HepG2 (cell line): Measurements from ENCODE around the gene SERPINA3. TPM values are rescaled to one million over a fixed set of nuclear protein-coding genes. Genes with fewer than 3 reads are reported as not detected.
A peak's percentile ranks its signal among the peaks of the same experiment; 100 is the strongest.

ENCODE experiments used
- ATAC-seq: fragments of 200-7000 bp; cut with Tn5 transposase; 3 replicates; pipeline ENCODE4 v1.9.1; 2020; ENCODE audit warnings: mild to moderate bottlenecking, moderate library complexity
- BruUV-seq: library from RNA; stranded (reverse); fragments of 400-500 nt; replicated peaks from 2 replicates; lab custom pipeline; 2021; lab: Mats Ljungman, UMichigan
- CTCF ChIA-PET: fragments of 300-600 bp; formaldehyde crosslinking; extraction: SDS; loops from one replicate; lab custom pipeline; 2021; ENCODE audit warnings: low total read pairs, inconsistent platforms, low intra/inter-chr PET ratio; lab: Yijun Ruan, JAX
- POLR2A ChIA-PET: fragments of 350-600 bp; sonication (Branson Sonifier 250); formaldehyde crosslinking; loops from one replicate; lab custom pipeline; 2020; ENCODE audit warnings: antibody characterized with exemption, inconsistent platforms; lab: Yijun Ruan, JAX
- DNase-seq: peaks from one replicate; pipeline ENCODE4 v3.0.0-alpha.2; 2015; ENCODE audit warnings: low spot score
- FAIRE-seq: peaks from 3 replicates; lab custom pipeline; 2011; peaks lifted over from hg19 to GRCh38; lab: Jason Lieb, UNC
- H2AFZ ChIP-seq: one replicate; pipeline ENCODE4 v1.6.1; 2011; ENCODE audit warnings: low read length, inconsistent platforms
- H3K27ac ChIP-seq: fragments of 300-600 bp; 3 replicates; pipeline ENCODE4 v1.8.0; 2011; ENCODE audit warnings: mixed run types, mild to moderate bottlenecking, mixed read lengths, low read length, inconsistent platforms; ENCODE audit not compliant: insufficient read depth; ENCODE audit errors: extremely low read length
- H3K27me3 ChIP-seq, 2 experiments: fragments of 200-600 bp in 1 of 2; 2 replicates in 1 of 2; 3 replicates in 1 of 2; pipeline versions ENCODE4 v1.6.0 to v1.8.0; 2011; ENCODE audit warnings: low read length in 2 of 2, mild to moderate bottlenecking in 2 of 2, moderate library complexity in 2 of 2, inconsistent platforms in 1 of 2; ENCODE audit not compliant: insufficient read depth in 2 of 2, control insufficient read depth in 1 of 2
- H3K36me3 ChIP-seq, 2 experiments: fragments of 200-600 bp in 1 of 2; replicated peaks in 1 of 2; 2 replicates in 1 of 2; 3 replicates in 1 of 2; pipeline versions ENCODE4 v1.5.1 to v1.8.0; 2011; ENCODE audit warnings: low read length in 2 of 2, inconsistent platforms in 1 of 2; ENCODE audit not compliant: insufficient read depth in 2 of 2, control insufficient read depth in 1 of 2
- H3K4me1 ChIP-seq: 2 replicates; pipeline ENCODE4 v1.5.1; 2012; ENCODE audit warnings: low read length, inconsistent platforms; ENCODE audit not compliant: insufficient read depth
- H3K4me2 ChIP-seq: 2 replicates; pipeline ENCODE4 v1.6.0; 2011; ENCODE audit warnings: low read depth, low read length, inconsistent platforms
- H3K4me3 ChIP-seq, 3 experiments: fragments of 200-600 bp in 1 of 3; sonication (generic), shearing (Covaris generic) in 1 of 3; replicated peaks in 1 of 3; 2 replicates each; pipeline ENCODE4 v1.5.1; 2011 to 2016; ENCODE audit warnings: low read length in 3 of 3, inconsistent platforms in 2 of 3, low read depth in 2 of 3, mild to moderate bottlenecking in 2 of 3, control low read depth in 1 of 3, mixed read lengths in 1 of 3; ENCODE audit not compliant: insufficient read depth in 1 of 3
- H3K79me2 ChIP-seq: one replicate; pipeline ENCODE4 v1.6.1; 2011; ENCODE audit warnings: low read length, inconsistent platforms; ENCODE audit not compliant: insufficient read depth
- H3K9ac ChIP-seq: 2 replicates; pipeline ENCODE4 v1.6.0; 2011; ENCODE audit warnings: mild to moderate bottlenecking, low read depth, low read length, inconsistent platforms; ENCODE audit not compliant: insufficient read depth
- H3K9me3 ChIP-seq: 2 replicates; pipeline ENCODE4 v1.5.1; 2012; ENCODE audit warnings: mild to moderate bottlenecking, low read length
- H4K20me1 ChIP-seq: 2 replicates; pipeline ENCODE4 v1.6.0; 2011; ENCODE audit warnings: inconsistent platforms, mild to moderate bottlenecking, low read length, moderate library complexity; ENCODE audit not compliant: insufficient read depth
- ATF1 ChIP-seq: IDR thresholded peaks from 2 replicates; pipeline ENCODE4 v1.6.1; 2016; ENCODE audit warnings: mild to moderate bottlenecking, control low read depth
- BRF2 ChIP-seq: sonication (generic); formaldehyde crosslinking; IDR thresholded peaks from 2 replicates; pipeline ENCODE4 v1.8.1; 2022; ENCODE audit warnings: mild to moderate bottlenecking, missing genetic modification reagents
- DZIP1 ChIP-seq: sonication (generic); formaldehyde crosslinking; IDR thresholded peaks from 2 replicates; pipeline ENCODE4 v1.5.0; 2020; ENCODE audit warnings: mild to moderate bottlenecking, missing genetic modification reagents
- HIC2 ChIP-seq: sonication (generic); formaldehyde crosslinking; IDR thresholded peaks from 2 replicates; pipeline ENCODE4 v1.9.0; 2022; ENCODE audit warnings: low read depth, missing genetic modification reagents
- KAT7 ChIP-seq: IDR thresholded peaks from 2 replicates; pipeline ENCODE4 v1.6.1; 2018; ENCODE audit warnings: borderline replicate concordance, missing compliant biosample characterization
- NR2F6 ChIP-seq, 2 experiments: IDR thresholded peaks; 2 replicates each; pipeline ENCODE4 v1.6.1; 2016; ENCODE audit warnings: antibody characterized with exemption in 1 of 2, mild to moderate bottlenecking in 1 of 2
- RORA ChIP-seq: sonication (generic); formaldehyde crosslinking; IDR thresholded peaks from 2 replicates; pipeline ENCODE4 v1.5.0; 2020; ENCODE audit warnings: mild to moderate bottlenecking, missing genetic modification reagents, moderate library complexity
- ZNF274 ChIP-seq: sonication (generic); formaldehyde crosslinking; IDR thresholded peaks from 2 replicates; pipeline ENCODE4 v1.5.1; 2020; ENCODE audit warnings: mild to moderate bottlenecking, missing genetic modification reagents
- ZNF280B ChIP-seq: sonication (generic); formaldehyde crosslinking; IDR thresholded peaks from 2 replicates; pipeline ENCODE4 v1.5.0; 2020; ENCODE audit warnings: missing genetic modification reagents, mild to moderate bottlenecking, borderline replicate concordance
- ZNF34 ChIP-seq: sonication (generic); formaldehyde crosslinking; IDR thresholded peaks from 2 replicates; pipeline ENCODE4 v1.4.0; 2020; ENCODE audit warnings: mild to moderate bottlenecking, missing genetic modification reagents, borderline replicate concordance
- ZNF605 ChIP-seq: sonication (generic); formaldehyde crosslinking; IDR thresholded peaks from 2 replicates; pipeline ENCODE4 v1.8.0; 2022; ENCODE audit warnings: mild to moderate bottlenecking, missing genetic modification reagents
- ZNF629 ChIP-seq: sonication (generic); formaldehyde crosslinking; conservative IDR thresholded peaks from 2 replicates; pipeline ENCODE4 v1.5.0; 2020; ENCODE audit warnings: missing genetic modification reagents
- WGBS: methylation state at CpG from one replicate; pipeline ENCODE4 v1.1.6; 2017; ENCODE audit warnings: low lambda C conversion rate; 5-methylcytosine and 5-hydroxymethylcytosine counted together
- in situ Hi-C: cut with HindIII; loops from 2 replicates; pipeline ENCODE4 v1.10.0; 2017; ENCODE audit warnings: low pct_unique_long_range_greater_than_20kb; ENCODE audit not compliant: extremely low pct_ligation_motif_present
- intact Hi-C: fragments of 100-400 bp; cut with micrococcal nuclease; formaldehyde crosslinking; loops from one replicate; pipeline ENCODE4 v1.10.0; 2022; ENCODE audit not compliant: unreplicated experiment
- polyA plus RNA-seq, 8 experiments: library from polyadenylated mRNA; depleted of rRNA in 3 of 8; stranded (reverse) in 7 of 8; unstranded in 1 of 8; fragments of >200 nt; fragmentation: Illumina TruSeq in 4 of 8; extraction: Trizol in 4 of 8; gene quantifications; 2 replicates each; pipeline versions ENCODE4 v1.2.1 to v1.2.3, GENCODE V29; 2011 to 2016; ENCODE audit warnings: low read depth in 4 of 8, missing spikeins in 1 of 8, mixed read lengths in 1 of 8; ENCODE audit not compliant: insufficient read depth in 1 of 8
- total RNA-seq, 5 experiments: library from RNA; depleted of rRNA; stranded (reverse); fragments of >200 nt; fragmentation: Illumina TruSeq; extraction: Trizol; gene quantifications; 2 replicates each; pipeline ENCODE4 v1.2.3, GENCODE V29; 2016; ENCODE audit warnings: low read depth in 1 of 5
- TF ChIP-seq, protein P1 (sequence below): IDR thresholded peaks from 2 replicates; pipeline ENCODE4 v1.6.1; 2016; ENCODE audit warnings: missing compliant biosample characterization, missing genetic modification reagents, borderline replicate concordance
- TF ChIP-seq, protein P2 (sequence below): sonication (generic); formaldehyde crosslinking; IDR thresholded peaks from 2 replicates; pipeline ENCODE4 v1.4.0; 2020; ENCODE audit warnings: low read depth, mild to moderate bottlenecking, missing genetic modification reagents

Gene SERPINA3
- total and polyA plus RNA-seq, 2 of the 13 experiments (the other 11 are each of a cell fraction or from before 2014, with no cell fraction given): 825 to 2,200 TPM

- Histone ChIP-seq H3K4me2 (no peak overlapping the region), H3K9ac (no peak overlapping the region), H4K20me1 (no peaks in the 10 kb centered on the region), H3K27me3 (no peaks in the 10 kb centered on the region), H3K27ac (peak overlapping the region; percentile 36), H2AFZ (no peak overlapping the region), H3K4me3 (no peak overlapping the region), H3K4me1 (peaks cover 78% of the 10 kb centered on the region), H3K36me3 (no peaks in the 10 kb centered on the region), H3K9me3 (no peaks in the 10 kb centered on the region), H3K79me2 (peaks cover 4% of the 10 kb centered on the region)
- ChIA-PET POLR2A (interaction anchor here (0.7 to 15.7 kb wide), 6 partner anchors 9 to 40 kb away, joined by 3 to 638 read pairs (median 34); partner anchors contain the start of genes SERPINA3, SERPINA4 and SERPINA5), CTCF (no interaction called here)
- intact Hi-C loops: no loop called here
- ATAC-seq (no peak), FAIRE-seq (no peak), DNase-seq (no peak)
- in situ Hi-C loops: no loop called here
- WGBS: 98% methylated on average over 5 of the region's 5 CpGs
- BruUV-seq: no TSS peak
- TF ChIP-seq, protein P1, sequence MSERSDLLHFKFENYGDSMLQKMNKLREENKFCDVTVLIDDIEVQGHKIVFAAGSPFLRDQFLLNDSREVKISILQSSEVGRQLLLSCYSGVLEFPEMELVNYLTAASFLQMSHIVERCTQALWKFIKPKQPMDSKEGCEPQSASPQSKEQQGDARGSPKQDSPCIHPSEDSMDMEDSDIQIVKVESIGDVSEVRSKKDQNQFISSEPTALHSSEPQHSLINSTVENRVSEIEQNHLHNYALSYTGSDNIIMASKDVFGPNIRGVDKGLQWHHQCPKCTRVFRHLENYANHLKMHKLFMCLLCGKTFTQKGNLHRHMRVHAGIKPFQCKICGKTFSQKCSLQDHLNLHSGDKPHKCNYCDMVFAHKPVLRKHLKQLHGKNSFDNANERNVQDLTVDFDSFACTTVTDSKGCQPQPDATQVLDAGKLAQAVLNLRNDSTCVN (CRISPR knock-in tag): no peak
- TF ChIP-seq ZNF280B (no peak), DZIP1 (no peak), NR2F6 (IDR thresholded peaks at IDR 0.05) (no peak), NR2F6 (CRISPR knock-in tag; IDR thresholded peaks at IDR 0.05) (no peak), KAT7 (CRISPR knock-in tag) (no peak), ZNF629 (CRISPR knock-in tag) (peak; percentile 38; the same call in 1 of the 2 replicates), ZNF34 (no peak), RORA (CRISPR knock-in tag) (no peak), HIC2 (CRISPR knock-in tag) (0 out of 2 replicates have a peak, but pooled peaks have one; percentile 25), BRF2 (CRISPR knock-in tag) (no peak), ZNF274 (CRISPR knock-in tag) (0 out of 2 replicates have a peak, but pooled peaks have one; percentile 48), ATF1 (CRISPR knock-in tag) (no peak), ZNF605 (CRISPR knock-in tag) (no peak)
- TF ChIP-seq, protein P2, sequence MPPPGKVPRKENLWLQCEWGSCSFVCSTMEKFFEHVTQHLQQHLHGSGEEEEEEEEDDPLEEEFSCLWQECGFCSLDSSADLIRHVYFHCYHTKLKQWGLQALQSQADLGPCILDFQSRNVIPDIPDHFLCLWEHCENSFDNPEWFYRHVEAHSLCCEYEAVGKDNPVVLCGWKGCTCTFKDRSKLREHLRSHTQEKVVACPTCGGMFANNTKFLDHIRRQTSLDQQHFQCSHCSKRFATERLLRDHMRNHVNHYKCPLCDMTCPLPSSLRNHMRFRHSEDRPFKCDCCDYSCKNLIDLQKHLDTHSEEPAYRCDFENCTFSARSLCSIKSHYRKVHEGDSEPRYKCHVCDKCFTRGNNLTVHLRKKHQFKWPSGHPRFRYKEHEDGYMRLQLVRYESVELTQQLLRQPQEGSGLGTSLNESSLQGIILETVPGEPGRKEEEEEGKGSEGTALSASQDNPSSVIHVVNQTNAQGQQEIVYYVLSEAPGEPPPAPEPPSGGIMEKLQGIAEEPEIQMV (CRISPR knock-in tag): no peak
These were observed 9.5 kb upstream of the SERPINA3 start for GRCh38 chr14:94602722-94603121.
